SK-N-MC (cell line): ENCODE data around the gene MAT2B.

ENCODE experiments used
- EZH2 ChIP-seq: fragments of 200-600 bp; sonication (generic); IDR thresholded peaks from one replicate; pipeline ENCODE4 v1.6.1; 2017; ENCODE audit warnings: antibody characterized with exemption
- FOXP2 ChIP-seq: optimal IDR thresholded peaks from 2 replicates; pipeline ENCODE3; 2011; ENCODE audit warnings: mild to moderate bottlenecking, moderate library complexity; ENCODE audit not compliant: insufficient read depth; ENCODE audit errors: extremely low read length, control extremely low read depth
- POLR2AphosphoS5 ChIP-seq: IDR thresholded peaks from 2 replicates; pipeline ENCODE4 v1.6.1; 2012; ENCODE audit warnings: mild to moderate bottlenecking, low read depth, low read length, borderline replicate concordance

- no peak for TF ChIP-seq EZH2
- no peak for TF ChIP-seq POLR2AphosphoS5
- no peak for TF ChIP-seq FOXP2
These were observed 3.3 kb downstream of the MAT2B start for GRCh38 chr5:163508753-163509152.
